SK-N-MC (cell line): Measurements from ENCODE around the gene FAM180A.

ENCODE experiments used
- EZH2 ChIP-seq: fragments of 200-600 bp; sonication (generic); IDR thresholded peaks from one replicate; pipeline ENCODE4 v1.6.1; 2017; ENCODE audit warnings: antibody characterized with exemption
- FOXP2 ChIP-seq: optimal IDR thresholded peaks from 2 replicates; pipeline ENCODE3; 2011; ENCODE audit warnings: mild to moderate bottlenecking, moderate library complexity; ENCODE audit not compliant: insufficient read depth; ENCODE audit errors: extremely low read length, control extremely low read depth
- POLR2AphosphoS5 ChIP-seq: IDR thresholded peaks from 2 replicates; pipeline ENCODE4 v1.6.1; 2012; ENCODE audit warnings: mild to moderate bottlenecking, low read depth, low read length, borderline replicate concordance

- no peak for TF ChIP-seq POLR2AphosphoS5
- TF ChIP-seq EZH2: no peak
- no peak for TF ChIP-seq FOXP2
Measured at GRCh38 chr7:135711139-135711469, 37.5 kb downstream of the FAM180A start.
